ENCODE measurements around the gene SORCS1.
"Not testable (repeated sequence)": the region's sequence is repeated elsewhere in the genome, so short reads cannot be mapped to it uniquely, and the experiment has no call there.

The SORCS1 gene

GRCh38 chr10:107037192-107038122 lies 127.0 kb downstream of the SORCS1 start:
- no peak for FAIRE-seq

- FAIRE-seq, result no peak
These were observed 130.6 kb downstream of the SORCS1 start for GRCh38 chr10:107033799-107034422.

GRCh38 chr10:107032700-107033401 lies 131.7 kb downstream of the SORCS1 start:
- FAIRE-seq, result no peak

GRCh38 chr10:107031931-107032699 lies 132.4 kb downstream of the SORCS1 start:
- no peak for FAIRE-seq

- no peak for FAIRE-seq
These were observed 136.3 kb downstream of the SORCS1 start for GRCh38 chr10:107028236-107028635.

GRCh38 chr10:107025676-107026075 lies 138.8 kb downstream of the SORCS1 start:
- no peak for FAIRE-seq

GRCh38 chr10:107024033-107024432 lies 140.5 kb downstream of the SORCS1 start:
- FAIRE-seq, result not testable (repeated sequence)

GRCh38 chr10:107022600-107023354 lies 141.7 kb downstream of the SORCS1 start:
- FAIRE-seq, result no peak

GRCh38 chr10:107019154-107019553 lies 145.4 kb downstream of the SORCS1 start:
- FAIRE-seq, result no peak

GRCh38 chr10:107013258-107014006 lies 151.1 kb downstream of the SORCS1 start:
- FAIRE-seq, result no peak

- FAIRE-seq, result no peak
These were observed 152.5 kb downstream of the SORCS1 start for GRCh38 chr10:107011992-107012391.

- no peak for FAIRE-seq
These were observed 153.4 kb downstream of the SORCS1 start for GRCh38 chr10:107011105-107011504.

- FAIRE-seq, result no peak
These were observed 154.0 kb downstream of the SORCS1 start for GRCh38 chr10:107010531-107010930.

GRCh38 chr10:107004362-107004761 lies 160.1 kb downstream of the SORCS1 start:
- no peak for FAIRE-seq

- FAIRE-seq, result no peak
These were observed 162.4 kb downstream of the SORCS1 start for GRCh38 chr10:107002068-107002467.

- FAIRE-seq, result no peak
These were observed 165.3 kb downstream of the SORCS1 start for GRCh38 chr10:106999118-106999707.

- FAIRE-seq, result no peak
These were observed 166.8 kb downstream of the SORCS1 start for GRCh38 chr10:106997721-106998120.

GRCh38 chr10:106996510-106996909 lies 168.0 kb downstream of the SORCS1 start:
- no peak for FAIRE-seq

- no peak for FAIRE-seq
These were observed 172.5 kb downstream of the SORCS1 start for GRCh38 chr10:106992055-106992454.

GRCh38 chr10:106991091-106991490 lies 173.4 kb downstream of the SORCS1 start:
- no peak for FAIRE-seq

GRCh38 chr10:106987362-106987761 lies 177.1 kb downstream of the SORCS1 start:
- no peak for FAIRE-seq
